DMS114 treated with DMSO at 0.1 percent for 48 hours (cell line): ENCODE results near the gene TSN.

Source experiments
- DNase-seq: peaks from one replicate; lab custom pipeline; 2025; ENCODE audit not compliant: unreplicated experiment; lab: John Stamatoyannopoulos, UW

Gene TSN

GRCh38 chr2:121741450-121741849 lies 14.0 kb upstream of the TSN start:
- DNase-seq, result no peak

GRCh38 chr2:121746071-121746578 lies 9.3 kb upstream of the TSN start:
- DNase-seq, result no peak

- DNase-seq, result no peak
Measured at GRCh38 chr2:121748202-121748601, 7.2 kb upstream of the TSN start.

GRCh38 chr2:121754851-121755236 lies 607 bp upstream of the TSN start:
- no peak for DNase-seq

- DNase-seq, result no peak
Measured at GRCh38 chr2:121764681-121765228, 9.3 kb downstream of the TSN start.

GRCh38 chr2:121766624-121767023 lies 11.2 kb downstream of the TSN start:
- DNase-seq, result no peak

- no peak for DNase-seq
Measured at GRCh38 chr2:121768143-121768755, 12.8 kb downstream of the TSN start.

GRCh38 chr2:121771976-121772742 lies 16.7 kb downstream of the TSN start:
- DNase-seq, result no peak

- no peak for DNase-seq
Measured at GRCh38 chr2:121774235-121774634, 18.8 kb downstream of the TSN start.

- DNase-seq, result no peak
Measured at GRCh38 chr2:121776361-121776760, 20.9 kb downstream of the TSN start.

- DNase-seq, result no peak
Measured at GRCh38 chr2:121776885-121777698, 21.6 kb downstream of the TSN start.

- DNase-seq, result no peak
Measured at GRCh38 chr2:121777699-121778058, 22.2 kb downstream of the TSN start.

GRCh38 chr2:121778741-121779487 lies 23.5 kb downstream of the TSN start:
- DNase-seq, result no peak

- DNase-seq, result no peak
Measured at GRCh38 chr2:121783180-121783579, 27.7 kb downstream of the TSN start.

- no peak for DNase-seq
Measured at GRCh38 chr2:121788685-121789084, 33.2 kb downstream of the TSN start.

GRCh38 chr2:121790276-121790956 lies 35.0 kb downstream of the TSN start:
- DNase-seq, result no peak

- no peak for DNase-seq
Measured at GRCh38 chr2:121791290-121791689, 35.8 kb downstream of the TSN start.

- no peak for DNase-seq
Measured at GRCh38 chr2:121791801-121792221, 36.4 kb downstream of the TSN start.

- DNase-seq, result no peak
Measured at GRCh38 chr2:121793816-121794215, 38.4 kb downstream of the TSN start.

GRCh38 chr2:121794233-121794632 lies 38.8 kb downstream of the TSN start:
- no peak for DNase-seq
